Erythroblast (primary cell): Measurements from ENCODE around the gene APEX1.
A peak's percentile ranks its signal among the peaks of the same experiment; 100 is the strongest.

Source experiments
- DNase-seq, 2 experiments: peaks; one replicate each; lab custom pipeline; 2025; lab: John Stamatoyannopoulos, UW
- GATA1 ChIP-seq: IDR thresholded peaks from 2 replicates; pipeline ENCODE4 v1.6.1; 2011; ENCODE audit warnings: low read depth, mild to moderate bottlenecking, control low read depth, low read length, moderate library complexity
- POLR2A ChIP-seq: IDR thresholded peaks from 2 replicates; pipeline ENCODE4 v1.6.1; 2011; ENCODE audit warnings: mild to moderate bottlenecking, low read length

Gene APEX1

GRCh38 chr14:20454516-20455354 is at the start of gene APEX1, which contains the start of gene OSGEP:
Gene APEX1, plus strand, starts transcription at chr14:20455226. Its CDS starts 420 bp downstream, at chr14:20455646.
Gene OSGEP, minus strand, starts transcription at chr14:20454812. Its CDS starts 129 bp downstream, at chr14:20454683.
- peak; percentile 99 to 100 for DNase-seq
- TF ChIP-seq POLR2A (peak; percentile 98), GATA1 (no peak)

DNA sequence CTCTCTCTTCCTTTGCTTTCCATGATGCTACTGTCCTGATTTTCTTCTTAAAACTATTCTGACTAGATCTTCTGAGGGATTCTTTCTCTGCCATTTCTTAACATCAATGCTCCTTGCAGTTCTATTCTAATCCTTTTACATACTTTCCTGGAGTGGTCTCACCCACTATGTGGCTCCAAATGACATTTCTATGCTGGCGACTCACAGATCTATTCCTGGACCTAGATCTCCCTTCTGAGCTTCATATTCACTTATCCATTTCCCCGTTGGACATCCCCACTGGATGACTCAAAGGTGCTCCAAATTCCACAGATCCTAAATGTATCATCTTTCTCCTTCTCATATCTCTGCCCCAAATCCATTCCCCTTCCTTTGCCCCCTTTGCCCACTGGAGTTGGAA is 45.8 kb upstream of the APEX1 start:
- DNase-seq: no peak
- no peak for TF ChIP-seq GATA1
- no peak for TF ChIP-seq POLR2A

- no peak for DNase-seq
- no peak for TF ChIP-seq GATA1
- no peak for TF ChIP-seq POLR2A
These were observed 42.6 kb upstream of the APEX1 start for GRCh38 chr14:20412411-20412810.

DNA sequence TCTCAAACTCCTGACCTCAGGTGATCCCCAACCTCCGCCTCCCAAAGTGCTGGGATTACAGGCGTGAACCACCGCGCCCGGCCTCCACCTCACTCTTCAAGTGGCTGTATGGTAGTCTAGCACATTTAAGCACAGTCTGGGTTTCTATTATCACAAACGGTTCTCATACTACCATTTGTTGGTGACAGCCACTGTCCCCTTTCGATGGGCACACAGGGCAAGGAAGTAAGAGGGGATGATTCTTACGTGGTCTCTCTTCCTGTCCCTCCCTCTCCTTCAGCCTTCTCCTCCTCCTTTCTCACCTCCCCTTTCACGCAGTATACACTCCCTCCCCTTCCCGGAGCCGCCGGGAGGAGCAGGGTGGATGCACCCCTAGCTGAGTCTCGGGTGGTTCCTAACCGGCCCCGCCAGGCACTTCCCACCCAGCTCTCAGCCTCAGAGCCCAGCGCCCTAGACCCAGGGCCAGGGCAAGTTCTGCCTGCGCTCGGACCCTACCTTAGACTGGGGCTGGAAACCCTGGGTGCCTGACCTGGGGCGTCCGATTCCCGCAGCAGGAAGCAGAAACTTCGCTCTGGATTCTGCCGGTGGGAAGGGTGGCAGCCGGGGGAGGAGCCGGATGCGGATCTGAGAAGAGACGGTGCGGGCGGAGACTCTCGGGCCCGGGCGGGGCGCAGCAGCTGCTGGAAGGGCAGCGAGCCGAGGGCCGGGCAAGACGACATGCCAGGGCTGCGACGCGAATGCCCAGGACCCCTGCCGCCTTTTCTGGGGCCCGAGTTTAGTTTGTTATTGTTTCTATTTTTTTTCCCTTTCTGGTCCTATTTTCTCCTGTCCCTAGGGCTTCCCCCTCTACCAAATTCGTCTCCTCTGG is 41.9 kb upstream of the APEX1 start, which contains the start of gene TEP1:
TEP1 (minus strand) TSS at position 626 of the 868 bp plus-strand sequence. CDS start 5,062 bp downstream, outside the sequence.
- peak; percentile 60 to 71 for DNase-seq
- TF ChIP-seq POLR2A: peak; percentile 56
- TF ChIP-seq GATA1: no peak

GRCh38 chr14:20413744-20414082 is 41.3 kb upstream of the APEX1 start:
- TF ChIP-seq GATA1: no peak
- no peak for TF ChIP-seq POLR2A
- peak in 1 of 2 experiments; percentile 24 for DNase-seq

GRCh38 chr14:20415782-20416206 is 39.2 kb upstream of the APEX1 start:
- TF ChIP-seq POLR2A (no peak), GATA1 (no peak)
- DNase-seq: peak; percentile 63 to 75

DNA sequence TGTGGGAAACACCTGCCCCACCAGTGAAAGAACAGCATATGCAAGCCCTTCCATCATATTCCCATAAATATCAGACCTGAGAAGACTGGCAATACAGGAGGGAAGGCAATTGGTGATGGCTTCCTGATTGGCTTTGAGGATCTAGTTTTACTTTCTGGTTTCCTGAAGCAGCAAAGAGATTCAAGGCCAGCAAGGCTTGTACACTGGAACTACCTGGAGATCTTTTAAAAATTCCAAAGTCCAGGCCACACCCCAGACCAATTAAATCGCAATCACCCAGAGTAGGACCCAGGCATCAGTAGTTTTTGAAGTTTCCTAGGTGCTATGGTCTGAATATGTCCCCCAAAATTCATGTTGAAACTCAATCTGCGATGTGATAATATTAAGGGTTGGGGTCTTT is 38.8 kb upstream of the APEX1 start:
- TF ChIP-seq GATA1 (no peak), POLR2A (no peak)
- DNase-seq: no peak

- TF ChIP-seq GATA1 (no peak), POLR2A (no peak)
- DNase-seq: no peak
These were observed 37.5 kb upstream of the APEX1 start for GRCh38 chr14:20417250-20418186.

DNA sequence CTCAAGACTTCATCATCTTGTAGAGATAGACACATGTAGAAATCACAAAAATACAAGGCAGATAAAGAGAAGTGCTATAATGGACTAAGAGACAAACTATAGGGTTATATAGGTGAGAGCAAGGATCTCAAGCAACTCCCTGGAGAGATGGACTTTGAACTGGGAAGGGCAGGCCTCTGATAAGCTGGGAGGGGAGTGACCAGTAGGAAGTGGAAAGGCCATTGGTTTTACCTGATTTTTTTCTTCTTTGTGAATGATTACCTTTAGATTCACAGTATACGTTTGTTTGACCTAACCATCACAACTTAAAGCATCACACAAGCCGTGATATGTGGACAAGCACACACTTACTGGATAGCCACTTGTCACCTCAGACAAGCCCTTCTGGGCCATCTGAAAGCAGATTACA is 36.5 kb upstream of the APEX1 start:
- TF ChIP-seq GATA1 (no peak), POLR2A (no peak)
- peak in 1 of 2 experiments; percentile 43 for DNase-seq

- DNase-seq: no peak
- TF ChIP-seq GATA1 (no peak), POLR2A (no peak)
These were observed 35.6 kb upstream of the APEX1 start for GRCh38 chr14:20419419-20419818.

DNA sequence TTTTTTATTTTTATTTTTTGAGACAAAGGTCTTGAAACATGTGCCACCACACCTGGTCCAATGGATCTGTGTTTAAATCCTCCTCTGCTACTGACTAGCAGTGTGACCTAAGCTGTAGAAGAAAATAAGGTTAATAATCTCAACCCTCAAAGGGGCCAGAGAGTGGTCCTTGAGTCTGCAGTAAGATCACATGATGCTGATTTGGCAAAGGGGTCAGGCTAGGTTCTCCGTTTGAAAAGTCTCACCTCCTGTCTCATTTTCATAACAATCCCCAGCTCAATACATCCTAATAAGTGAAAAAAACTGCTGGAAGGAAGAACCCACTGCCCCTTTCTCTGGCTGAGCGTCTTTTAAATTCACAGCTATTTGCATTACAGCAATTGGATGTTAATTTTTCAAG is 33.8 kb upstream of the APEX1 start:
- no peak for DNase-seq

GRCh38 chr14:20422886-20423285 is 32.1 kb upstream of the APEX1 start:
- TF ChIP-seq GATA1 (no peak), POLR2A (no peak)
- no peak for DNase-seq

More for the DNA sequence above, 33.8 kb upstream of the APEX1 start:
- TF ChIP-seq GATA1: no peak
- TF ChIP-seq POLR2A: no peak

GRCh38 chr14:20424851-20425250 is 30.2 kb upstream of the APEX1 start:
- TF ChIP-seq GATA1 (no peak), POLR2A (no peak)

DNA sequence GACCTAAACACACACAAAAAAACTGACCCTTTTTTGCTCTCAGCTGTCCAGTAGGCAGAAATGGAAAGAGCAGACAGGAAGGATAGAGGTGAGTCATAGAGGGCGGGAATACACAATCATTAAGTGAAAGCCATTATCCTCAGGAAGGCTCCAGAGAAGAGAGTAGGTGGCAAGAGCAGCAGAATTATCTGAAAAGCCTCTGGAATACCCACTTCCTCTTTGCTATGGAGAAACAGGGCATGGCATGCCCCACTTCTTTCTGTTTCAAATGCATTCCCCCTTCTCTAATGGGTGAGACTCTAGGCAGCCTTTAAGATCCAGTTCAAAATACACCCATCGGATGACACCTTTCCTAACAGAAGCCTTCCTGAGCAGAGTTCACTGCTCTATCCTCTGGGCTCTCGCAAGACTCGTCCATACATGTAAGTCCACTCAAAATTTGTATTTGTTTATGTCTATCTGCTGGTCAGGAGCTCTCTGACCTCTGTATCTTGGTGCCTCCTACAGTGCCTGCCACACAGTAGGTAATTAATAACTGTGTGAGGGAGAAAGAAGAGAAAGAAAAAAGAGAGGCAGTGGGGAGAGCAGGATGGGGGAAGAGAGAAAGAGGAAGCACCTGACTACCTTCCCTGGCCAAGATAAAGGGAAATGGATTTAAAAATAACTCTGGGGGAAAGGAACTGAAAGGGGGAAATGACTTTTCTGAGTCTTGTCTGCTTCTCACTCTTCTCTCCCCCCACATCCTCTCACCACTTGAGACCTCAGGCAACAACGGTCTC is 27.6 kb upstream of the APEX1 start:
- TF ChIP-seq POLR2A (no peak), GATA1 (no peak)
- no peak for DNase-seq

More at GRCh38 chr14:20424851-20425250, 30.2 kb upstream of the APEX1 start:
- DNase-seq: no peak
